Measurements from ENCODE around the gene CEL.
"Not testable (repeated sequence)": the region's sequence is repeated elsewhere in the genome, so short reads cannot be mapped to it uniquely, and the experiment has no call there.

Gene CEL

DNA sequence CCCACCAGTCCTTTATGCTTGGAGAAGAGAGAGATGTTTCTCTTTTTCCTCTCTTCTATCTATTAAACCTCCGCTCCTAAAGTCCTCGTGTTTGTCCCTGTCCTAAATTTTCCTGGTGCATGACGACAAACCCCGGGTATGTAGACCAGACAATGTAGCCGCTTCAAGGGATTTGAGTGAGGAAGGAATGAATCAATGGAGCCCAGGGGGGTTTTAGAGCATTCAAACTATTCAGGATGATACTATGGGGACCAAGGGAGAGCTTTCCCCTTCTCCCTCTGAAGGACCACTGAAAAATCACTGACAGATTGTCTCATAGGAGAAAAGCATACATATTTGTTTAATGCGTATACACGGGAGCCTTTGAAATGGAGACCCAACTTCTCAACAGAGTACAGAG is 18.4 kb downstream of the CEL start:
- TF ChIP-seq, protein P1, sequence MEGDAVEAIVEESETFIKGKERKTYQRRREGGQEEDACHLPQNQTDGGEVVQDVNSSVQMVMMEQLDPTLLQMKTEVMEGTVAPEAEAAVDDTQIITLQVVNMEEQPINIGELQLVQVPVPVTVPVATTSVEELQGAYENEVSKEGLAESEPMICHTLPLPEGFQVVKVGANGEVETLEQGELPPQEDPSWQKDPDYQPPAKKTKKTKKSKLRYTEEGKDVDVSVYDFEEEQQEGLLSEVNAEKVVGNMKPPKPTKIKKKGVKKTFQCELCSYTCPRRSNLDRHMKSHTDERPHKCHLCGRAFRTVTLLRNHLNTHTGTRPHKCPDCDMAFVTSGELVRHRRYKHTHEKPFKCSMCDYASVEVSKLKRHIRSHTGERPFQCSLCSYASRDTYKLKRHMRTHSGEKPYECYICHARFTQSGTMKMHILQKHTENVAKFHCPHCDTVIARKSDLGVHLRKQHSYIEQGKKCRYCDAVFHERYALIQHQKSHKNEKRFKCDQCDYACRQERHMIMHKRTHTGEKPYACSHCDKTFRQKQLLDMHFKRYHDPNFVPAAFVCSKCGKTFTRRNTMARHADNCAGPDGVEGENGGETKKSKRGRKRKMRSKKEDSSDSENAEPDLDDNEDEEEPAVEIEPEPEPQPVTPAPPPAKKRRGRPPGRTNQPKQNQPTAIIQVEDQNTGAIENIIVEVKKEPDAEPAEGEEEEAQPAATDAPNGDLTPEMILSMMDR (IDR thresholded peaks at IDR 0.05; ENCODE audit: insufficient read depth, missing control alignments), result no peak
- FAIRE-seq (no peak), DNase-seq (ENCODE audit: insufficient read length, low spot score) (no peak)

DNA sequence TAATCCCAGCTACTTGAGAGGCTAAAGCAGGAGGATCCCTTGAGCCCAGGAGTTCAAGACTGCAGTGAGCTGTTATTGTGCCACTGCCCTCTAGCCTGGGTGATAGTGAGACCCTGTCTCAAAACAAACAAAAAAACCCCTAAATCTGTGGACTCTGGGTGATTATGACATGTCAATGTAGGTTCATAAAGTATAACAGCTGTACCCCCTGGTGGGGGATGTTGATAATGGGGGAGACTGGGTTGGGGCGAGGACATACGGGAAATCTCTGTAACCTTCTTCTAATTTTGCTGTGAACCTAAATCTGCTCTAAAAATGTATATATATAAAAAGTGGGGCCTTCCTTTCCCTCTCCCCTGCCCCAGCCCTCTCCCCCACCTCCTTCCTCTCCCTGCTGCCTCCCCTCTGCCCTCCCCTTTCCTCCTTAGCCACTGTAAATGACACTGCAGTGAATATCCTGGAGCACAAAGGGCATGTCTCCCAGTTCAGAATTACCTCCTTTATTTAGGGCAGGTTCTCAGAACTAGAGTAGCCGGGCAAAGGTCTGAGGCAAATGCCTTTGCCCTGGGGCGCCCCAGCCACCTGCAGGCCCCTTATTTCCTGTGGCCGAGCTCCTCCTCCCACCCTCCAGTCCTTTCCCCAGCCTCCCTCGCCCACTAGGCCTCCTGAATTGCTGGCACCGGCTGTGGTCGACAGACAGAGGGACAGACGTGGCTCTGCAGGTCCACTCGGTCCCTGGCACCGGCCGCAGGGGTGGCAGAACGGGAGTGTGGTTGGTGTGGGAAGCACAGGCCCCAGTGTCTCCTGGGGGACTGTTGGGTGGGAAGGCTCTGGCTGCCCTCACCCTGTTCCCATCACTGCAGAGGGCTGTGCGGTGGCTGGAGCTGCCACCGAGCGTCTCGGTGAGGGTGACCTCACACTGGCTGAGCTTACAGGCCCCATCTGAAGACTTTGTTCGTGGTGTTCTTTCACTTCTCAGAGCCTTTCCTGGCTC is 19.3 kb downstream of the CEL start:
- not testable (repeated sequence) for DNase-seq (ENCODE audit: insufficient read length, low spot score); FAIRE-seq

GRCh38 chr9:133081957-133082644 is 20.3 kb downstream of the CEL start:
- not testable (repeated sequence) for DNase-seq (ENCODE audit: insufficient read length, low spot score); FAIRE-seq

DNA sequence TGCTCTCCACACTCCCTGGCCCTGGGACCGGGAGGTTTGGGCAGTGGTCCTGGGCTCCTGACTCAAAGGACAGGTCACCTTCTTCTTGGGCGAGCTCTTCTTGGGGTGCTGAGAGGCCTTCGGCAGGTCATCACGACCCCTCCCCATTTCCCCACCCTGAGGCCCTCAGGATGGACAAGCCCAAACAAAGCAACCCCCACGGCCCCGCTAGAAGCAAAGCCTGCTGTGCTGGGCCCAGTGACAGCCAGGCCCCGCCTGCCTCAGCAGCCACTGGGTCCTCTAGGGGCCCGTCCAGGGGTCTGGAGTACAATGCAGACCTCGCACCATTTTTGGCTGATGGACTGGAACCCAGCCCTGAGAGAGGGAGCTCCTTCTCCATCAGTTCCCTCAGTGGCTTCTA is 21.9 kb downstream of the CEL start:
- DNase-seq (ENCODE audit: insufficient read length, low spot score); FAIRE-seq: not testable (repeated sequence)

- not testable (repeated sequence) for FAIRE-seq; DNase-seq (ENCODE audit: insufficient read length, low spot score)
Observed at GRCh38 chr9:133086212-133086860, 24.6 kb downstream of the CEL start.

GRCh38 chr9:133086894-133087293 is 25.1 kb downstream of the CEL start:
- no peak for DNase-seq (ENCODE audit: insufficient read length, low spot score)
- no peak for FAIRE-seq
- TF ChIP-seq, protein P1 (IDR thresholded peaks at IDR 0.05; ENCODE audit: insufficient read depth, missing control alignments), result no peak

DNA sequence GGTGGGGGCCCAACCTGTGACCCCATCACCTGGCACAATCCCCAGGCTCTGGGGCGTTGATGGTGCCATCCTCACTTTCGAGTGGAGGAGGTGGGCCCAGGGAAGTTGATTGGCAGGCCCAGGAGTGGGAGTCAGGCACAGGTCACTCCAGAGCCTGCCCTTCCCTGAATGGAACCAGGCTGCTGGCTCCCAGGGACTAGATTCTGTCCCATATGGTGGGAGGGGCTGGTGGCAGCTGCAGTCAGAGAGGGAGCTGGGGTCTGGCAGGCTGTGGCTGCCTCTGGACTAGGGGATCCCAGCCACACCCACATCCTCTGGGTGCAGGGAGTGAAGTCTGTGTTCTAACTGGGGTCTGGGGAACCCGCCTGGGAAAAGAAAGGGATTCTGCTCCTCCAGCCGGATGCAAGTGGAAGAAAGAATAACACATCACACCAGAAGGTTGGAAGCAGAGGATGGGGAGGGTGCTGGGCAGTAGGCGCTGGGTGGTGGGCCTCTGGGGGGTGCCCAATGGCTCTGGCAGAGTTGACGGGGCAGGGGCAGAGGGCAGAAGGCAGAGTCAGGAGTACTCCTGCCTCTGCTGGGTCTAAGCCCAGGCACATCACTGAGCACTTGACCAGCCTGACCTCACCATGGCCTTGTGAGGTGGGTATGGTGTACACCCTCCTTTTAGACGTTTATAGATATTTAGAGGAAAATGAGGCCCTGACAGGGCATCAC is 25.8 kb downstream of the CEL start:
- TF ChIP-seq, protein P1 (IDR thresholded peaks at IDR 0.05; ENCODE audit: insufficient read depth, missing control alignments), result no peak
- DNase-seq (ENCODE audit: insufficient read length, low spot score) (no peak), FAIRE-seq (no peak)

- no peak for DNase-seq (ENCODE audit: insufficient read length, low spot score)
- TF ChIP-seq, protein P1 (IDR thresholded peaks at IDR 0.05; ENCODE audit: insufficient read depth, missing control alignments), result no peak
- FAIRE-seq, result no peak
Observed at GRCh38 chr9:133088146-133088750, 26.5 kb downstream of the CEL start.
